ENCODE measurements around the gene TREML1. TPM values are rescaled to one million over a fixed set of nuclear protein-coding genes. Genes with fewer than 3 reads are reported as not detected.

Gene TREML1
- total and polyA plus RNA-seq, 2 donors (not counting 1 experiment from before 2014, with no cell fraction given): not detected

DNA sequence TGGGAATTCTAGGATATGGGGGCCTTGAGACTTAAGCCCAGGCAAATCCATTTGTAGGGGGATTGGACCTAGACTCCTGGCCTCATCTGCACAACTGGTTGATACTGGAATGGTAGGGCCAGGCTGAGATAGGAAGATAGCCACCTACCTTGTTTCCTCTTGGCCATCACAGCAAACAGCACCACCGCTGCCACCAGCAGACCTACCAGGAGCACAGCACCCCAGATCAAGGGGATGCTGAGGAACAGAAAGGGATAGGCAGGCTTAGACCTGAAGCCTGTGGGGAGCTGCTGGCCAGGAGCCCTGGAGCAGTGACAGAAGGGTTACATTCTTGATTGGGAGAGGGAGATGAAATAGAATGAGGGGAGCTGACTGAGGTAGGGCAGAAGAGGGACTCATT, 3.5 kb downstream of the TREML1 start:
- Histone ChIP-seq H2AFZ (ENCODE audit: low read length) (no peak overlapping the region), H3K4me1 (ENCODE audit: control insufficient read depth, extremely low read depth, insufficient read depth, low read length) (no peaks in the 10 kb centered on the region), H3K27ac (ENCODE audit: insufficient read depth, low read length) (no peak overlapping the region), H3K4me3 (replicated peaks in 1 of 4; ENCODE audit: control extremely low read depth in 1 of 4, insufficient read depth in 1 of 4, low read depth in 3 of 4, low read length in 4 of 4) (no peak overlapping the region), H4K20me1 (ENCODE audit: control insufficient read depth, extremely low read depth, insufficient read depth, low read length) (no peaks in the 10 kb centered on the region), H3K9me3 (ENCODE audit: control insufficient read depth, insufficient read depth, low read depth, low read length) (no peaks in the 10 kb centered on the region), H3K79me2 (ENCODE audit: control insufficient read depth, insufficient read depth, low read length) (no peaks in the 10 kb centered on the region), H3K4me2 (ENCODE audit: extremely low read depth, insufficient read depth, low read length) (no peak overlapping the region), H3K9ac (ENCODE audit: insufficient read depth, low read length) (no peak overlapping the region), H3K27me3 (ENCODE audit: control insufficient read depth, insufficient read depth, low read length) (no peaks in the 10 kb centered on the region), H3K36me3 (ENCODE audit: control insufficient read depth, insufficient read depth, low read length) (no peaks in the 10 kb centered on the region)
- no peak for DNase-seq (ENCODE audit: low read depth in 2 of 2)
- TF ChIP-seq, protein P1, sequence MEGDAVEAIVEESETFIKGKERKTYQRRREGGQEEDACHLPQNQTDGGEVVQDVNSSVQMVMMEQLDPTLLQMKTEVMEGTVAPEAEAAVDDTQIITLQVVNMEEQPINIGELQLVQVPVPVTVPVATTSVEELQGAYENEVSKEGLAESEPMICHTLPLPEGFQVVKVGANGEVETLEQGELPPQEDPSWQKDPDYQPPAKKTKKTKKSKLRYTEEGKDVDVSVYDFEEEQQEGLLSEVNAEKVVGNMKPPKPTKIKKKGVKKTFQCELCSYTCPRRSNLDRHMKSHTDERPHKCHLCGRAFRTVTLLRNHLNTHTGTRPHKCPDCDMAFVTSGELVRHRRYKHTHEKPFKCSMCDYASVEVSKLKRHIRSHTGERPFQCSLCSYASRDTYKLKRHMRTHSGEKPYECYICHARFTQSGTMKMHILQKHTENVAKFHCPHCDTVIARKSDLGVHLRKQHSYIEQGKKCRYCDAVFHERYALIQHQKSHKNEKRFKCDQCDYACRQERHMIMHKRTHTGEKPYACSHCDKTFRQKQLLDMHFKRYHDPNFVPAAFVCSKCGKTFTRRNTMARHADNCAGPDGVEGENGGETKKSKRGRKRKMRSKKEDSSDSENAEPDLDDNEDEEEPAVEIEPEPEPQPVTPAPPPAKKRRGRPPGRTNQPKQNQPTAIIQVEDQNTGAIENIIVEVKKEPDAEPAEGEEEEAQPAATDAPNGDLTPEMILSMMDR (conservative IDR thresholded peaks at IDR 0.05 in 1 of 2, IDR thresholded peaks at IDR 0.05 in 1 of 2; ENCODE audit: low read depth in 1 of 2, low read length in 2 of 2): no peak
- no peak for TF ChIP-seq EZH2 (IDR thresholded peaks at IDR 0.05; ENCODE audit: low read length, missing control alignments)

DNA sequence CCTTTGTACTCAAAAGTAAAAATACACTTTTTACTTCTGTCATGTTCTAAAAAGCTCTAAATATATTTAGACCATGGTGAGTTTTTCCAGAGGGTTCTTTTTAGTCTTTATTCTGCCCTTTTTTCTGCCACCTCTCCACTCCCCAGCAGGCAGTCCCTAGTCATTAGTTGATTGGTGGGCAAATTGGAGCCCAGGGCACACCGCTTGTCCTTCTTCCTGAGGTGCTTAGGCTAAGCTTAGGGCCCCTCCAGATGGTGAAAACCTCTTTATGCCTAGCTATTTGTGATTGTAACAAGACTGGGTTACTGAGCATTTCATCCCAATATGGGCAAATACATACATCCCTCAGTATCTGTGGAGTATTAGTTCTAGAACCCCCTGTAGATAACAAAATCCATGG, 6.2 kb downstream of the TREML1 start:
- Histone ChIP-seq H2AFZ (ENCODE audit: low read length) (no peak overlapping the region), H3K27ac (ENCODE audit: insufficient read depth, low read length) (no peak overlapping the region), H3K9me3 (ENCODE audit: control insufficient read depth, insufficient read depth, low read depth, low read length) (no peaks in the 10 kb centered on the region), H3K36me3 (ENCODE audit: control insufficient read depth, insufficient read depth, low read length) (no peaks in the 10 kb centered on the region), H3K4me3 (replicated peaks in 1 of 4; ENCODE audit: control extremely low read depth in 1 of 4, insufficient read depth in 1 of 4, low read depth in 3 of 4, low read length in 4 of 4) (no peak overlapping the region), H3K4me2 (ENCODE audit: extremely low read depth, insufficient read depth, low read length) (no peak overlapping the region), H3K79me2 (ENCODE audit: control insufficient read depth, insufficient read depth, low read length) (no peaks in the 10 kb centered on the region), H3K4me1 (ENCODE audit: control insufficient read depth, extremely low read depth, insufficient read depth, low read length) (no peaks in the 10 kb centered on the region), H3K27me3 (ENCODE audit: control insufficient read depth, insufficient read depth, low read length) (no peaks in the 10 kb centered on the region), H4K20me1 (ENCODE audit: control insufficient read depth, extremely low read depth, insufficient read depth, low read length) (no peaks in the 10 kb centered on the region), H3K9ac (ENCODE audit: insufficient read depth, low read length) (no peak overlapping the region)
- TF ChIP-seq, protein P1 (conservative IDR thresholded peaks at IDR 0.05 in 1 of 2, IDR thresholded peaks at IDR 0.05 in 1 of 2; ENCODE audit: low read depth in 1 of 2, low read length in 2 of 2): no peak
- no peak for TF ChIP-seq EZH2 (IDR thresholded peaks at IDR 0.05; ENCODE audit: low read length, missing control alignments)
- DNase-seq (ENCODE audit: low read depth in 2 of 2): no peak

DNA sequence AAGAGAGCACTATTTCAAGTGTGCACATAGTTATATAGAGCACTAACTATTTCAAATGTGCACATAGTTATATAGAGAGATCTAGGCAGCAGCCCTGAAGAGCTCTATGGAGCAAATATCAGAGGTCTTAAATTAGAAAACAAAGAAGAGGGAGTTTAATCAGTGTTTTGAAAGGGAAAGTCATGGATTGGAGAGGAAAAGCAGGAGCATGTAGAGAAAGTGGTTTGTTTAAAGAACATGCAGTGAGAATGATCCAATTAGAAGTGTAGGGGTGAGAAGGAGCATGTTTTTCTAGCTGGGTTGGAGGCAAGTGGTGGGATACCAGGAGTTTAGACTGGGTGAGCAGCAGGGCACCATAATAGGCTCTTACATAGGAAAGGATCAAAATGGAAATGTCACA, 17.2 kb downstream of the TREML1 start:
- H3K27me3 ChIP-seq (ENCODE audit: control insufficient read depth, insufficient read depth, low read length): no peaks in the 10 kb centered on the region
- H3K27ac ChIP-seq (ENCODE audit: insufficient read depth, low read length): no peak overlapping the region
- H3K4me1 ChIP-seq (ENCODE audit: control insufficient read depth, extremely low read depth, insufficient read depth, low read length): no peaks in the 10 kb centered on the region
- no peaks in the 10 kb centered on the region for H3K9me3 ChIP-seq (ENCODE audit: control insufficient read depth, insufficient read depth, low read depth, low read length)
- no peaks in the 10 kb centered on the region for H3K36me3 ChIP-seq (ENCODE audit: control insufficient read depth, insufficient read depth, low read length)
- H3K79me2 ChIP-seq (ENCODE audit: control insufficient read depth, insufficient read depth, low read length): no peaks in the 10 kb centered on the region
- H3K4me3 ChIP-seq (replicated peaks in 1 of 4; ENCODE audit: control extremely low read depth in 1 of 4, insufficient read depth in 1 of 4, low read depth in 3 of 4, low read length in 4 of 4): no peak overlapping the region
- no peak for DNase-seq (ENCODE audit: low read depth in 2 of 2)
- TF ChIP-seq EZH2 (IDR thresholded peaks at IDR 0.05; ENCODE audit: low read length, missing control alignments): no peak
- TF ChIP-seq, protein P1 (conservative IDR thresholded peaks at IDR 0.05 in 1 of 2, IDR thresholded peaks at IDR 0.05 in 1 of 2; ENCODE audit: low read depth in 1 of 2, low read length in 2 of 2): no peak
- H3K4me2 ChIP-seq (ENCODE audit: extremely low read depth, insufficient read depth, low read length): no peak overlapping the region
- no peaks in the 10 kb centered on the region for H4K20me1 ChIP-seq (ENCODE audit: control insufficient read depth, extremely low read depth, insufficient read depth, low read length)
- no peak overlapping the region for H3K9ac ChIP-seq (ENCODE audit: insufficient read depth, low read length)
- no peak overlapping the region for H2AFZ ChIP-seq (ENCODE audit: low read length)
